GM03348 (cell line): ENCODE measurements around the gene LRRC52.

Experiments used
- DNase-seq: peaks from one replicate; pipeline ENCODE4 v3.0.0; 2012; ENCODE audit warnings: low spot score

Gene LRRC52

GRCh38 chr1:165543532-165544438 is at the start of gene LRRC52:
LRRC52 (plus strand) TSS chr1:165544000; CDS start chr1:165544297, 297 bp downstream.
- DNase-seq, result no peak

- DNase-seq, result no peak
These were observed 48.6 kb upstream of the LRRC52 start for GRCh38 chr1:165494949-165495857.

GRCh38 chr1:165495858-165496205 is 48.0 kb upstream of the LRRC52 start:
- DNase-seq, result no peak

GRCh38 chr1:165496501-165496900 is 47.3 kb upstream of the LRRC52 start:
- DNase-seq, result no peak

GRCh38 chr1:165497069-165498013 is 46.5 kb upstream of the LRRC52 start:
- no peak for DNase-seq

GRCh38 chr1:165501330-165501969 is 42.4 kb upstream of the LRRC52 start:
- no peak for DNase-seq

- no peak for DNase-seq
These were observed 41.8 kb upstream of the LRRC52 start for GRCh38 chr1:165501970-165502348.

- DNase-seq, result no peak
These were observed 36.2 kb upstream of the LRRC52 start for GRCh38 chr1:165507570-165507969.

- no peak for DNase-seq
These were observed 35.5 kb upstream of the LRRC52 start for GRCh38 chr1:165508291-165508690.

- DNase-seq, result no peak
These were observed 31.0 kb upstream of the LRRC52 start for GRCh38 chr1:165512816-165513215.

GRCh38 chr1:165516469-165516868 is 27.3 kb upstream of the LRRC52 start:
- no peak for DNase-seq

GRCh38 chr1:165520646-165521045 is 23.2 kb upstream of the LRRC52 start:
- DNase-seq, result no peak

- no peak for DNase-seq
These were observed 19.0 kb upstream of the LRRC52 start for GRCh38 chr1:165524639-165525285.

GRCh38 chr1:165525708-165526107 is 18.1 kb upstream of the LRRC52 start:
- DNase-seq, result no peak

GRCh38 chr1:165527251-165528007 is 16.4 kb upstream of the LRRC52 start:
- no peak for DNase-seq

- DNase-seq, result no peak
These were observed 12.8 kb upstream of the LRRC52 start for GRCh38 chr1:165531021-165531420.

- DNase-seq, result no peak
These were observed 11.7 kb upstream of the LRRC52 start for GRCh38 chr1:165532053-165532452.

- DNase-seq, result no peak
These were observed 10.5 kb upstream of the LRRC52 start for GRCh38 chr1:165533254-165533653.

GRCh38 chr1:165536016-165536415 is 7.8 kb upstream of the LRRC52 start:
- no peak for DNase-seq
